HG03342 (cell line): ENCODE measurements around the gene ESRRG.

Experiments used
- ATAC-seq: cut with Tn5 transposase; IDR thresholded peaks from one replicate; pipeline ENCODE4 v1.9.1; 2021; ENCODE audit warnings: mild to moderate bottlenecking, moderate library complexity; ENCODE audit not compliant: unreplicated experiment

The ESRRG gene

DNA sequence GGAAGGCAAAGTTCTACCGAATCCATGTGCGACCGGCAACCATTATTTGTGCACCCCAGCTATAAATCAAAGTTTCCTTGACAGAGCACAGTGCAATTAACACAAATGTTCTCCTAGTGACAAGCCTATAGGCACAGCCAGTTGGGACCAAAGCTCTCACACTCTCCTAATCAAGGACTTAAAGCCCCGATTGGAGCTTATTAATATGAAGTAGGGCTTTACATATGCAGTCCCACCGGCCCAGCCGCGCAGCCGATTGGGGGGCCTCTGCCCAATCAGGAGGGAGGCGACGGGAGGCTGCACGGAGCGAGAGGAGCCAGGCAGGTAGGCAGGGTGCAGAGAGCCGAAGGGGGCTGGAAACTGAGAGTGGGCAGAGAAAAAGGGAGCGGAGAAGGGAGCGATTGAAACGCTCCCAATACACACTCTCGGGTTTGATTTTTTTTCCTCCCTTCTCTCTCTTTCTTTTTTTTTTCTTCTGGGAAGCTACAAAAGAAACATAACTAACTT, at the start of gene ESRRG:
TSS of gene ESRRG (minus strand) at position 156 of the 507 bp plus-strand sequence. CDS start at position 26, 130 bp downstream.
- no peak for ATAC-seq

DNA sequence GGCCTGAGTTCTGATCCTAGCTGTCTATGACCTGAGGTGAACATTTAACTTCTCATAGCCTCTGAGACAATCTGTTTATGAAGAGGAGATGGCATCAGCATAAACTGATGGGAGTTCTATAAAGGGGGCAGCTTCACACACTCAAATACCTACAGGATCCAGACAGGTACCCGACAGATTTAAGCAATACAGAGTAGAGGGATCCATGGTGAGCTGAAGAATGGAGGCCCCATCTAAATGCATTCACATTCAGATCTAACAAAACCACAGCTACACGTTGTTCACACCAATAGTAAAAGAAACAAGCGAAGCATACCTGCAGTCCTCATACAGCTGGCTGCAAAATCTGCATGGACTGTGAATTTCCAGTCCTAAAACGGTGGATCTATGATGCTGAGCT, 48.7 kb upstream of the ESRRG start:
- ATAC-seq: no peak

DNA sequence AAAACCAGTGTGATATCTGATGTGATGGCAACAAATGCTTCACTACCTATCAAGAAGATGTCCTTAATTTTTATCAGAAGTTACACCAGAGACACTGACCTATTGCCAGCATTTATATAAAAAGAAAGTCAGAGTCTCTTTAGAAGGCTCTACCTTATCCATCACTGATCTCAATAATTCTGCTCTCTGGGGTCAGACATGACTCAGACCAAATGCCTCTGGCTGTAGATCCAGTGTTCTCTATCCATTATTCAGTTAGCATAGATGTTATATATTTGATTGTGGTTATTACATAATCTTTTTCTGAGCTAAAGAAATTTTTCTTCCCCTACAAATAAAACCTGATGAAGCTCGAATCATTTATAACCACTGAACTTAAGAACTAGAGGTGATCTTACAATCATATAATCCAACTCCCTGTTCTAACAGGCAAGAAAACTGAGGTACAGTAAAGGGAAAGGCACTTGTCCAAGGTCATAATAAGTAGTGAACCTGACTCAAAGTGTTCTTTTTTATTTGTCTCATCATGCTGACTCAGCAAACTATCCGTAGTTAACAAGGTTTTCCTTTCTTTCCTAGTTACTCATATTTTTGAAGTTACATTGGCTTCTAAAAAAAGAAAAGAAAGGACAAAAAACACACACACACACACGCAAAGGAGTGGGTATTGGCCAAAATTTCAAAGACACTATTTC, 43.6 kb upstream of the ESRRG start:
- no peak for ATAC-seq

DNA sequence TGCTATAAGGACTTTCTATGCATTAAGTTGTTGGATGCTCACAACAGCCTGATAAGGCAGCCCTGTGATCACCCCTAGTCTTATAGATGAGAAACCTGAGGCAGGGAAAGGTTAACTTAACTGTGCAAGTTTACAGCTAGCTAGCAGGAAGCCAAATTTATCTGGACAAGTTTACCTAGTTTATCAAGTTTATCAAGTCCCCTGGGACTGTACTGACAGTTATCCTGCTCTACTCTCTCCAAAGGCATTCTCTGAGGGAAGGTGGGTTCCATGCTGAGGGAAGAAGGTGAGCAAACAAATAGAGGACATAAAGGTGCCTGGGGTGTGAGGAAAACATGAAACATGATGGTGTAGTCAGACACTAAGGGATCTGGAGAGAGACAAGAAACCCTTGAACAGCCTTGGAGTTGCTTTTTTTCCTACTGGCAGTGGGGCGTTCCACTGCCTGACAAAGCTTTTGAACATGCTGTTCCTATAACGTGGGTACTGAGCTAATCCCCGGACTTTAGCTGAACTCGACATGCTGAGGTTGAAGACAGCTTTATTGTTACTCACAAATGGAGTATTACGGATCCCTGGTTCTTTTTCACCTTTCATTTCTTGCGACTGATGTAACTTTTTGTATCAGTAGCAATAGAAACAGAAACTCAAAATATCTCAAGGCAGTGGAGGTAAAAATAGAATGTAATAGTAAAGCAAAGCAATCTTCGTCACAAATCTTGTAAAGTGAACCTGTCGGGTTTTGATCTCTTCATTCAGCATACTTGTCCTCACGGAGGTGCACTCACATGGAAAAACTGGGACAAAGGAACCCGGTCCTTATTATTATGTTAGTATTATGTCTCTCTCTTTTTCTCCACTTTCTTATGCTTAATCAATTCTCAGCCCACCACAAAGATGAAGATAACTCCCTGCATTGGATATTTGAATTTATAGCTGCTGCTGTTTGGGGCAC, 42.4 kb upstream of the ESRRG start:
- ATAC-seq: no peak

DNA sequence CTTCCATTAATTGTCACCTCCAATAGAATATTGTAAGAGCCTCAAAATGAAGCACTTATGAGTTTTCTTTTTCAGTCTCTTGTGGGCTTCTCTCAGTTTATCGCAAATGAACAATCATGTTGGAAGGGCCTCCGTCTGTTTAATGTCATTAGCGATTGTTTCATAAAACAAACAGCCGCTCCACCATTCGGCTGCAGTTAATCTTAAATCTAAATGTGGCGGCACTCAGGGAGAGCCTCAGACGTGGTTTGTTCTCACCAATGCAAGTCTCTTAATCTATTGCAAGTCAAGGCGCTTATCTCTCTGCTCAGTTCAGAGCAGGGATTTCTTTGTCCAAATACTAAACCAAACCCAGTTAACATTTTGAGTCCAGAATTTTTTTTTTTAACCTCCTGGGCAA, 34.9 kb upstream of the ESRRG start:
- no peak for ATAC-seq

DNA sequence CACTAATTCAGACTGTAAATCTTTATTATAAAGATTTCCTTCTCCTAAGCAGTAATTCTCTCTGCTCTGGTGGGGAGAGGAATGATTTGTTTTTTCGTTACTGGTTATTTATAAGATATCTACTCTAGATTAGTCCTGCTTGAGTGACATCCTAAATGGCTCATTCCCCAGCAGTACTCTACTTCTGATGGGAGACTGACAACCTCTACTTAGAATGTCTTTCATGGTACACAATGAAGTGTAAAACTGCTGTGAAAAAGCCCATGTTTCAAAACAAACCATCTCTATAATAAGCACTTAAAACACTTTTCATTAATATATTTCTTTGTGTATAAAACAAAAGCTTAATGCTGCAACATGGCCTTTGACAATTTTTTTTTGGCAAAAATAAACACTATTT, 33.9 kb upstream of the ESRRG start:
- ATAC-seq: no peak

DNA sequence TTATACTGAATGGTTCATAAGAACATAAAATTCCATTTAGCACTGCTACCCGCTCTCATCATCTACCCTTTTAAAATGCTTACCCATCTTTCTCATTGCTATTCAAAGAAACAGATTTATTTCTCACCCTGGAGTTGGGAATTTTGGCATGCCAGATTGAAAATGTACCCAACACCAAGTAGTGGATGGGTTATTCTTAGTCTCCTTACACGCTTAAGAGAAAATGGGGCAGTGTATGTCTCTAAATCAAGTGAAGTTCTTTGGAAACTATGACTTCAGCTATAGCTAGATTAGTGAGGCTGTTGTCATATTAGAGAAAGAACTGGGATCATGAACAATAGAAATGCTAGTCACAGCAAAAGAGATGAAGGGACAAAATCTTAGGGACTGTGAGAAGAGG, 27.7 kb upstream of the ESRRG start:
- no peak for ATAC-seq

DNA sequence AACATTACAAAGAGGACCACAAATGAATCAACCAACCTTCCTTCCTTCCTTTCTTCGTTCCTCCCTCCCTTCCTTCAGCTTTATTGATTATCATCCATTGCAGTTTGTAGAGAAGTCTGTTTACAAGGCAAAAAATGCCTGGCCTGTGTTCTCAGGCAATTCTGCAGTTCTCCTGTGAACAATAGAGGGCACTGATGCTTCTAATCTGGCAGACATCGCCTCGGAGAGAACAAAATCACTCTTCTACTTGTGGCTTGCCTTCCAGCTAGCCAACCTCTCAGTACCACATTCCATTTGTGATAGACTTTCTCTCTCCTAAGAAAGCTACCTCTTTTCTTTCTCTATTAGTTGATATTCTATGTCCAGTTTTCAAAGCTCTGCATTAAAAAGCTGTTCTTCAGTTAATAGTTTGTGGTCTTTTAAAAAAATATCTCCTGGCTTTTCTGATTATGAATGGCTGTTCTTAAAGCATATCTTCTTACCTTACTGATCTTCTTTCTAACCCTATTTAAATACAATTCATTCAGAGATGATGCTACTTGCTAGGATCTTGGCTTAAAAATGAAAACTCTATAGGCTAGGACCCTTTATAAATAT, 26.9 kb upstream of the ESRRG start:
- ATAC-seq: peak; percentile 81

DNA sequence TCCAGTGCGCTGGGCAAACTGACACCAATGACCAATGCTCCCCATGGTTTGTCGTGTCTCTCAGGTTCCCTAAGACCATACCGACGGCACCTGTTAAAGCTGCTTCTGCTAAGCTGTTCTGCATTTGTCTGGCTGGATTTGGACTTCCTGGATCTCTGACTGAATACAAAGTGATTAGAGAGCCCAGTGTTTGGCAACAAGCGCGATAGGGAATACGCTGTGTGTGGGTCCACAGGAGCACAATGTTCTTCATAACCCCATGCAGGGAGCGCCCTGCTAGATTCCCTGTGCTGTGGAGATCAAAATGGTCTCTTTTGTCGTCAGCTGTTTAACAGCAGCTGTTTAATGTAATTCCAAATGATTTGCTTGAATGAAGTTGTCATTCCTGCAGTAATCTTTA, 26.0 kb upstream of the ESRRG start:
- ATAC-seq: no peak

DNA sequence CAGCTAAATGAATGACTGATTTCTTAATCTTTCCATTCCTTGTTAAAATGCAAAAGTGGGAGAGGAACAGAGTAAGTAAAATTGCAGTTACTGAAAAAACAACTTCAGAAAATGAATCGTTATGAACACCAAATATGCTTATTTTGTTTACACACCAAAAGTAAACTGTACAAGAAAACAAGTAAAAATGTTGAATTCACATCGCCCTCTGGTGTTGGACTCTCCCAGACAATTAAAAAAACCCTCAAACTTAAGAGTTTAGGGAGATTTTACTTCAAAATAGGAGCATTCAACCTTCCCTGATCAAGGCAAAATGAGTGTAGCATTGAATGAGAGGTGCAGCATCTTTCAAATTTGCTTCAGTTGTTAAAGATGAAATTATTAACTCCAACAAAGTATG, 19.4 kb upstream of the ESRRG start:
- no peak for ATAC-seq

DNA sequence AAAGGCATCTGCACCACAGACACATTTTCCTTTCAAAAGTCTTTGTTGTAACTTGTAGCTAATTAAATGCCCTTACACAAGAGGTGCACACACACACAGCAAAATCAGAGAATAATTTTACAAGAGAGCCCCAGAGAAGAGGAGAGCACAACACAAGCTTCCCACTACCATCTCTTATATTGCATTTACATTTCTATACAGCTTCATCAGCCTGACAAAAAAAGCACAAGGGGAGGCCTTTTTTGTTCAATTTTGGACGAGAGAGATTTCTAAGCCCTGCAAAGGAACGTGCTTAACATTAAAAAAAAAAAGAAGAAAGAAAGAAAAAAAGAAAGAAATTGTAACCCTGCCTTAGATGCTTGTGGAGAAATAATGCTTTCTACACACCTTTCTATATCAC, 17.1 kb upstream of the ESRRG start:
- no peak for ATAC-seq

DNA sequence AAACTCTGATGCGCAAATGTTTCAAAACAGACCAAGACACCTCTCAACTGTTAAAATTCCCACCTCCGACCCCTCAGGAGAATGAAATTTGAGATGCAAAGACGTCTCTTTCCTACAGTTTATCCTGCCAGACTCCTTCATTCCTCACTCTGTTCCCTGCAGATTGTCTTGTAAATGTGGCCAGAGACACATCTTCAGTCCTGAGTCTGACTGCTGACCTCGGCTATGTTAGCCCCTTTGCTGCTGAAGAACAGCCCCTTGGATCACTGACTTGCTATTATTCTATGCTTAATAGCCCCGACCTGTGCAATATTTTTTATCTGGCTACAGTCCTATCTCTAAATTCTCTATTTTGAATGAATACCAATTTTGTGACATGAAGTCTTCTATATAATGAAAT, 16.6 kb upstream of the ESRRG start:
- ATAC-seq: no peak

DNA sequence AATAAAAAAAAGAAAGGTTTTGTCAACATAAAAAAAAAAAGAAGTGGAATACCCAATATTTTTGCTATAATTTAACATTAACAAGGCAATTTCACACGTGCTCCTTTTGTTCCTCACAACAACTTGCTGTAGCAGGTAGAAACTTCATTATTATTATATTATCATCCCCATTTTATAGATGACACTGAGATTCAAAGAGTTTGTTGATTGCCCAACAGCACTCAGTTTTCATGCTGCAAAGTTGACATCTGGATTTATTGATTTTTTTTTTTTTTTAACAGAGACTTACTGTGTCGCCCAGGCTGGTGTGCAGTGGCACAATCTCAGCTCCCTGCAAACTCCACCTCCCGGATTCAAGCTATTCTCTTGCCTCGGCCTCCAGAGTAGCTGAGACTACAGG, 8.9 kb upstream of the ESRRG start:
- ATAC-seq: no peak

DNA sequence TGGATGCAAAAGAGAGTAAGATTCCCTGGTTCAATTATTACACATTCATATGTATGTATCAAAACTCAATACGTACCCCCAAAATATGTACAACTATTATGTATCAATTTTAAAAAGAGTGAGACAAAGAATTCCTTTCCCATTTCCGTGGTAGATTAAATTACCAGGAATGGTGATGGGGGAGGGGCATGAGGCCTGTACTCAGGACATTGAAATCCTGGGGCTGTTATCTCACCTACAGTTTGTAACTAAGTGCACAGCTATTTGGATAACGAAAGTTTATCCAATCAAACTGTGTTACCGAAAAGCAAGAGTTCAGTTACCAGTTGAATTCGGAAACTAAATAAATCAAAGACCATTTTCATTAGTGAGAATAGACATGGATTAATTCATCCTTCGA, 8.3 kb upstream of the ESRRG start:
- ATAC-seq: no peak

DNA sequence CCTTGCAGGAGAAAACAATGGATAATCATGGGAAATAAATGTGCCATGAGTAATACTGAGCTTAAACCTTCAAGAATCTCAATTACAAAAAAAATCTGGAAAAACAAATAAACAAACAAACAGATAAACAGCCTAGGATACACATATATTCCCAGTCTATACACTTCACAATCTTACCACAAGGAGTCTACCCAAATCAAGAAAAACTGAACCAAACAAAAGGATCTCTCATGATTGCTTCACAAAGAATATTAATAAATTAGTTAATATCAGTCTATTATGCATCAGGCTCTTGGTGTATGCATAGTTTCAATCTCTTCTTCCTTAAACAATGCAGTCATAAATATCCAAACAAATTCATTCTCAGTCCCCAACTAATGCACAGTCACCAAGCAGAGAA, 3.2 kb upstream of the ESRRG start:
- ATAC-seq: no peak

DNA sequence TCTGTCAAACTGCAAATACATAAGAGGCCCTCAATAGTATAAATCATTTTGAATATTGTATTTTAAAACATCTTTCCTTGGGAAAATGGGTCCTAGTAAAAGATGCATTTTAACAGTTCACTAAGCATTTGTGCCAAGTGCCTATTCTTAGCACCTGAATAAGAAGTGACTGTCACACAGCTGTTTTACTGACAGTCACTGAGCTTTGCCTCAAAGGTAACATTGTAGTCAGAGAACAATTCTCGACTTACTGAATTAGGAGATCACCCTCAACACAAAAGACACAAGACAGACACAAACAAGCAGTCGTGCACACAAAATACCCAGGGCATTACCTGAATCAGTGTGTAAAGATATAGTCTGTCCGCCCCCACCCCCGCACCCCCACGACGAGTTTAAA, 408 bp downstream of the ESRRG start:
- ATAC-seq: no peak

DNA sequence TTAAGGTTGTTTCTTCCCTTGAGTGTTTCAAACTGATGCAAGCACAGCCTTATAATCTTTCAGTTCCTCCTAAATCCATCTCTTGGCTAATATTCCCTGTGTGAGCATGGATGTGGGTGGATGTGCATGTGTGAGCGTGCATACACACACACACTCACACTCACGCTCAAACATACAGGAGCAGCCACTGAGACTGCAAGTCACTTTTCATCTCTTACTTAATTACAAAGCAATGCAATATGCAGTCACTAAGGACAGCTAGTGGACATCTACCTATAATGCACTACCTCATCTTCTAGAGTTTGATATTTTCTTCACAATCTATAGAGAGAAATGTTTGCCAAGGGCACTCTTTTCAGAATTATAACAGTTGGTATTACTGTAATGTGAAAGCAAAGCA, 1.4 kb downstream of the ESRRG start:
- ATAC-seq: no peak

DNA sequence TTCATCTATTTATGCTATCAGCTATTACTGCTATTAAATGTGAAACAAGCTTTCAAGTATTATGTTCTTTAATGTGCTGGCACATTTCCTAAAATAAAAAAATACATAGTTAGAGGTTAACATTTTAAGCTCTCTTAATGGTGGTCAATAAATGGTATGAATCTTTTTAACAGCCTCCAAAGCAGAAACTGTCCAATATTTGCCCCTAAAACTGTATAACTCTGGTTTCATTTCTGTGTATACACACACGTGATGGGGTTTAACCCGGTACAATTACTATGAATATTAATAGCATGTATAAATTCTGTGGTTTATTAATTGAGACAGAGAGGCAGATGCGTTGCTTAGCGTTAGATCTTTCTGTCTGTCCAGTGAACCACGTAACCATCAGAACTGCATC, 2.2 kb downstream of the ESRRG start:
- no peak for ATAC-seq

DNA sequence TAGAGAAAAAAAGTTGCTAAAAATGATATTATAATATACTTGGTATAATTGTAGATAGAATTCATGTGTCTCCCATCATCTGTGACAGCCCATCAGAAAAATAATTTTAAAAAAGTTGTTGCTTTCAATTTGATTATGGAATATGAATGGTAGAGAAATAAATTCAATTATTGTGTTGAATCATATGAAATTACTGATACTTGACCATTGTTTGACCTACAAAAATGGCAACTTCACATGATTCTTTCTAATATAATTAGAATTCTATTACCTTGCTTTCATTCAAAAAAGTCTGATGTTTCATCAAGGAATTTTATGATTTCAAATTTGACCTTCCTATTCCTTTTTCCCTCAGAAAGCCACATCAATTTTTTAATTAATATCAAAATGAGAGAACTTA, 11.5 kb downstream of the ESRRG start:
- no peak for ATAC-seq

DNA sequence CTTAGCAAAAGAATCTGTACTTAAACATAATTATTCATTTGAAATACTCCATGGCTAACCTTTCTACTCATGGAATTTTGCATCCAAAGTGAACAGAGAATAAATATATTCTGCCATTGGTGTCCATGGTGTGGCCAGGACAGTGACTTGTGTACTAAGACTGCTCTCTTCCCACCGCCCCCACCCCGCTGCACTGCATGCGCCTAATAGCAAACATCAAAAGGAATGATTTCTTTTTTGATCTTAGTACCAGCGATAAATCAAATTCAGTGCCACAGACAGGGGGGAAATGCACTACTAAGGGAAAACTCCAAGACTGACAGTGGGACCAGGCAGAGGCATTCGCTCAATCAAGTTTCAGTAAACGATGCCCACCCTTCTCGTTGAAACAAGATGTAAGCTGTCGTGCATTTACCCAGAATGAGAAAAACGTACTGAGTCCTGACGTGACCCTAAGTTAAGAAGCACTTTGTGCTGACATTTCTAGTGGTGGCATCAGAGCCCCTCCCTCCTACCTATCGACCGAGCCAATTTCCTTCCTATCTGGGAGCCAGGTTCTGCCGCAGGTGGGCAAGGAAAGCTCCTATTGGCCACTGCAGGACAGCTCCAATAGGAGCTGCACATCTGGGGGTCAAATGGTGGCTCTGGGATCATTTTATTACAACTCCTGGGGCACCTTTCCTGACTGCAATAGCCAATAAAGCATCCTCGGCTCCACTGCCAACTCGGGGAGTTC, 12.5 kb downstream of the ESRRG start:
- no peak for ATAC-seq

DNA sequence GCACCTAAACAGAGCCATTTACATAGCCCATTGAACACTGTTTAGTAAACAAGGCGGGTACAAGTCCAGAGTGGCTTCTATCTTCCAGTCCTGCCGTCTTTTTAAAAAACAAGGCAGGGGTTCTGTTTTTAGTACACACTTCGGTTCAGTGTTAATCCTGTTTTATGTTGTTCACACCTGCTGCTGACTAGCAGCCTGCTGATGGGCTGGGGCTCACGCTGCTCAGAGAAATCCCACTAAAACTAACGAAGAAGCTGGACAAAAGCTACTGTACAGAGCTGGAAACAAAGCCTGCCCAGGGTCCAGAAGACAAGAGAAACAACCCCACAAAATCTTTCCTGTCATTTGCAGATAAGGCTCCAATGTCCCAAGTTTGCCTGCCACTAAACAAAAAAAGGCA, 13.2 kb downstream of the ESRRG start:
- ATAC-seq: no peak
